Endothelial cell (in vitro differentiated cells): Measurements from ENCODE around the gene XAGE2. TPM values are rescaled to one million over a fixed set of nuclear protein-coding genes. Genes with fewer than 3 reads are reported as not detected.

Source experiments
- DNase-seq: peaks from one replicate; pipeline ENCODE4 v3.0.0; 2021; ENCODE audit warnings: low spot score
- H3K27ac Mint-ChIP-seq: one replicate; pipeline ENCODE4 v1.8.0; 2021; ENCODE audit warnings: mixed read lengths, inconsistent platforms; ENCODE audit not compliant: unreplicated experiment
- H3K27me3 Mint-ChIP-seq: one replicate; pipeline ENCODE4 v1.8.0; 2021; ENCODE audit warnings: mild to moderate bottlenecking, moderate library complexity, mixed read lengths, inconsistent platforms; ENCODE audit not compliant: unreplicated experiment
- H3K36me3 Mint-ChIP-seq: one replicate; pipeline ENCODE4 v1.8.0; 2021; ENCODE audit warnings: mild to moderate bottlenecking, low read depth, mixed read lengths, inconsistent platforms; ENCODE audit not compliant: unreplicated experiment
- H3K4me1 Mint-ChIP-seq: one replicate; pipeline ENCODE4 v1.8.0; 2021; ENCODE audit warnings: mild to moderate bottlenecking, mixed read lengths, inconsistent platforms; ENCODE audit not compliant: unreplicated experiment
- H3K4me3 Mint-ChIP-seq: one replicate; pipeline ENCODE4 v1.8.0; 2021; ENCODE audit warnings: mild to moderate bottlenecking, mixed read lengths, inconsistent platforms; ENCODE audit not compliant: unreplicated experiment
- H3K9me3 Mint-ChIP-seq: one replicate; pipeline ENCODE4 v1.8.0; 2021; ENCODE audit warnings: mixed read lengths, inconsistent platforms; ENCODE audit not compliant: unreplicated experiment
- total RNA-seq: library from RNA; stranded (reverse); fragmentation: NEBNext Ultra II Directional; extraction: Animal tissue kit (Norgen Biotek cat#: 25700); gene quantifications from one replicate; pipeline ENCODE4 v1.2.1, GENCODE V29; 2021; ENCODE audit not compliant: unreplicated experiment
- TF ChIP-seq, protein P1 (sequence below): fragments of 200-600 bp; sonication (generic); IDR thresholded peaks from one replicate; pipeline ENCODE4 v1.5.0; 2021; ENCODE audit warnings: antibody characterized with exemption; ENCODE audit not compliant: unreplicated experiment

Gene XAGE2
- total RNA-seq, 1 donor from 2014 or later: not detected

DNA sequence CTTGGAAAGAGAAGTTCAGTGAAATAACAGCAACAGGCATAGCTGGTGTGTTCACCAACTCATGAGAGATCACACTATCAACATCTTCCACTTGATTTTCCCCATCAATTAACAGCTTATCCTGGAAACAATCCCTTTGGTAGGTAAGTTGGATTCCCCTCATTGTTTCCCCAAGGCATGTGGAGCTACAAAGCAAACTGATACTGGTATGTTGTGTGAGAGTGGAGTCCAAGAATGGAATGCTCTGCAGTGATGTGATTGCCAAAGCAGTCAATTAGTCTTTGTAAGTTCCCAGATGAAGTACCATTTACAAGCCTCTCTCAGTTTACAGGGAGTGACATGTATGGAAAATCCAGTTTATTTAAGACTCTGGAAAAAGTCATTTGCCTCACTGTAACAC is 13.7 kb upstream of the XAGE2 start:
- H3K27ac Mint-ChIP-seq: no peak overlapping the region
- H3K4me1 Mint-ChIP-seq: no peaks in the 10 kb centered on the region
- no peaks in the 10 kb centered on the region for H3K36me3 Mint-ChIP-seq
- no peaks in the 10 kb centered on the region for H3K27me3 Mint-ChIP-seq
- TF ChIP-seq, protein P1, sequence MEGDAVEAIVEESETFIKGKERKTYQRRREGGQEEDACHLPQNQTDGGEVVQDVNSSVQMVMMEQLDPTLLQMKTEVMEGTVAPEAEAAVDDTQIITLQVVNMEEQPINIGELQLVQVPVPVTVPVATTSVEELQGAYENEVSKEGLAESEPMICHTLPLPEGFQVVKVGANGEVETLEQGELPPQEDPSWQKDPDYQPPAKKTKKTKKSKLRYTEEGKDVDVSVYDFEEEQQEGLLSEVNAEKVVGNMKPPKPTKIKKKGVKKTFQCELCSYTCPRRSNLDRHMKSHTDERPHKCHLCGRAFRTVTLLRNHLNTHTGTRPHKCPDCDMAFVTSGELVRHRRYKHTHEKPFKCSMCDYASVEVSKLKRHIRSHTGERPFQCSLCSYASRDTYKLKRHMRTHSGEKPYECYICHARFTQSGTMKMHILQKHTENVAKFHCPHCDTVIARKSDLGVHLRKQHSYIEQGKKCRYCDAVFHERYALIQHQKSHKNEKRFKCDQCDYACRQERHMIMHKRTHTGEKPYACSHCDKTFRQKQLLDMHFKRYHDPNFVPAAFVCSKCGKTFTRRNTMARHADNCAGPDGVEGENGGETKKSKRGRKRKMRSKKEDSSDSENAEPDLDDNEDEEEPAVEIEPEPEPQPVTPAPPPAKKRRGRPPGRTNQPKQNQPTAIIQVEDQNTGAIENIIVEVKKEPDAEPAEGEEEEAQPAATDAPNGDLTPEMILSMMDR: no peak
- no peak for DNase-seq
- no peaks in the 10 kb centered on the region for H3K9me3 Mint-ChIP-seq
- H3K4me3 Mint-ChIP-seq: no peak overlapping the region

- Mint-ChIP-seq H3K9me3 (no peaks in the 10 kb centered on the region), H3K27ac (no peak overlapping the region), H3K36me3 (no peaks in the 10 kb centered on the region), H3K4me1 (no peaks in the 10 kb centered on the region), H3K27me3 (no peaks in the 10 kb centered on the region), H3K4me3 (no peak overlapping the region)
- TF ChIP-seq, protein P1: no peak
- no peak for DNase-seq
Observed at GRCh38 chrX:52359614-52360232, 9.1 kb upstream of the XAGE2 start.

DNA sequence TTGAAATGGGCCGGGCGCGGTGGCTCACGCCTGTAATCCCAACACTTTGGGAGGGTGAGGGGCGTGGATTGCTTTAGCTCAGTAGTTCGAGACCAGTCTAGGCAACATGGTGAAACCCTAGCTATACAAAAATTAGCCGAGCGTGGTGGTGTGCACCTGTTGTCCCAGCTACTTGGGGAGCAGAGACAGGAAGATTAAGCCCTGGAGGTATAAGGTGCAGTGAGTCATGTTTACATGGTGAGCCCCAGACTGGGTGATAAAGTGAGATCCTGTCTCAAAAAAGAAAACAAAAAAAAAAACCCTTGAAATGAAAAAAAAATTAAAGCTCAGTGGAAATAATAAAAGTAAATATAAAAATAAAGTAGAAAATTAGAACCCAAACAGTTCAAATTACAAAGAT is 6.9 kb upstream of the XAGE2 start:
- TF ChIP-seq, protein P1: no peak
- Mint-ChIP-seq H3K27me3 (no peaks in the 10 kb centered on the region), H3K9me3 (no peaks in the 10 kb centered on the region), H3K36me3 (no peaks in the 10 kb centered on the region), H3K4me1 (no peaks in the 10 kb centered on the region), H3K4me3 (no peak overlapping the region), H3K27ac (no peak overlapping the region)
- DNase-seq: no peak

DNA sequence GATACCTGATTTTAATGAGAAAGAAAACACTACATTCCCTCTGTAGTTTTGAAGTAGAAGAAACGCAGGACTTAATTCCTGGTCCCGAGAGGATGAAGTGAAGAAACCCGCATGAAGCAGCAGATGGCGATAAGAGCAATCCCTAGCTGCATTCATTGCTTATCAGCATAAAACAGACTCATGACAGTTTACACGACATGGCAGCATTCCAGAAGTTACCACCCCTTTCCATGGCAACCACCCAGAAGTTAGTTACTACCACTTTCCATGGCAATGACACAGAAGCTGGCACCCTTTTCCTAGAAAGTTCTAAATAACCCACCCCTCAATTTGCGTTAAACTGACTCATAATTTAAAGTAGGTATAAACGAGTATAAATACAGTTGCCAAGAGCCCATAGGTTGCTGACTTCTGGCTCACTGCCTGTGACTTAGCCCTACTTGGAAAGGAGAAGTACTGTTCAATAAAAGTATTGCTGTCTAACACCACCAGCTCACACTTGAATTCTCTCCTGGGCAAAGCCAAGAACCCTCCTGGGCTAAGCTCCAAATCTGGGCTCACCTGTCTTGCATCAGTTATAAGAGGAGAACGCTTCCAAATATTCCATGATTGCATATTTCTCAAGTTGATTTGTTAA is 5.5 kb upstream of the XAGE2 start:
- no peaks in the 10 kb centered on the region for H3K36me3 Mint-ChIP-seq
- H3K4me3 Mint-ChIP-seq: no peak overlapping the region
- no peaks in the 10 kb centered on the region for H3K27me3 Mint-ChIP-seq
- no peaks in the 10 kb centered on the region for H3K9me3 Mint-ChIP-seq
- DNase-seq: peak; percentile 11
- H3K27ac Mint-ChIP-seq: peak overlapping the region; percentile 52
- no peaks in the 10 kb centered on the region for H3K4me1 Mint-ChIP-seq
- TF ChIP-seq, protein P1: no peak

DNA sequence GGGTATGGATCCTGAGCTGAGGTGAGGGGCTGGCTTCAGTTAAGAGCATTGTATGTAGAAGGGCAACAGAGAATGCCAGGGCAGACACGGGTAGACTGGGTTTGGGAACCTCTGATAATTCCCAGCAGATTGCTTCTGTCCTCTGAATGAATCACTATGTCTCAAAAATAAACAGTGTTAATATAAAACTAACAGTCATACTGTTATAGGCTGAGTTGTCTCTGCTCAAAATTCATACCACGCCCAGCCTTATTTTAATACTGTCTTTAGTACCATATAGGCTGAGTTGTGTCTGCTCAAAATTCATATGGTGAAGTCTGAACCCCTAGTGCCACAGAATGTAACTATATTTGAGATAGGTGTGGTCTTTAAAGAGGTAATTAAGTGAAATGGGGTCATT is 10.0 kb downstream of the XAGE2 start:
- Mint-ChIP-seq H3K36me3 (no peaks in the 10 kb centered on the region), H3K4me1 (no peaks in the 10 kb centered on the region), H3K27ac (no peak overlapping the region), H3K27me3 (no peaks in the 10 kb centered on the region), H3K4me3 (no peak overlapping the region), H3K9me3 (no peaks in the 10 kb centered on the region)
- DNase-seq: no peak
- TF ChIP-seq, protein P1: no peak
